Activated CD4-positive, alpha-beta T cell treated with anti-CD3 and anti-CD28 coated beads, Interleukin-2, amount 50 U/mL, for 24 hours (primary cell): ENCODE results near the gene VAMP7.
"Not testable (repeated sequence)": the region's sequence is repeated elsewhere in the genome, so short reads cannot be mapped to it uniquely, and the experiment has no call there.

Experiments used
- DNase-seq, 2 donors: peaks; one replicate each; pipeline ENCODE4 v3.0.0-alpha.2; 2020; ENCODE audit warnings: low read depth in 1 of 2, low spot score in 1 of 2

The VAMP7 gene

DNA sequence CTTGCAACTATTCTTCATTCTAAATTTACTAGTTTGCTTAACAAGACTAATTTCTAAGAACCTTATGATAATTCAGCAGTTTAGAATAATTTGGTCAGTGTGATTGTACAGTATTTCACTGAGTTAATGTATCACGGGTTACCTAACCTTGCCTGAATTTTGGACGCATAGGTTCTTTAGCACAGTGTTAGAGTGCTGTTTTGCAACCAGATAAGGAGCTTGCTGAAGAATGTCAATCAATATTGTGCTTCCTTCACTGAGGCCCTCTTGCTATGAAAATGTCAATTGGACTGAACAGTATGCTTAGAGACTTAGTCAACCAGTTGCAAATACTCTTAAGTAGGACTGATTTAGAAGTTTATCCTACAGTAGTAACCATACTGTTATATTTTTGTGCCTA is 19.6 kb downstream of the VAMP7 start:
- no peak for DNase-seq

DNA sequence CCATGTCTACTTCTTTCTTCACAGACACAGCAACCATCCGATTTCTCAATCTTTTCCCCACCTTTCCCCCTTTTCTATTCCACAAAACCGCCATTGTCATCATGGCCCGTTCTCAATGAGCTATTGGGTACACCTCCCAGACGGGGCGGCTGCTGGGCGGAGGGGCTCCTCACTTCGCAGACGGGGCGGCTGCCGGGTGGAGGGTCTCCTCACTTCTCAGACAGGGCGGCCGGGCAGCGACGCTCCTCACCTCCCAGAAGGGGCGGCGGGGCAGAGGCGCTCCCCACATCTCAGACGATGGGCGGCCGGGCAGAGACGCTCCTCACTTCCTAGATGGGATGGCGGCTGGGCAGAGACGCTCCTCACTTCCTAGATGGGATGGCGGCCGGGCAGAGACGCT is 26.5 kb downstream of the VAMP7 start:
- DNase-seq: not testable (repeated sequence)

DNA sequence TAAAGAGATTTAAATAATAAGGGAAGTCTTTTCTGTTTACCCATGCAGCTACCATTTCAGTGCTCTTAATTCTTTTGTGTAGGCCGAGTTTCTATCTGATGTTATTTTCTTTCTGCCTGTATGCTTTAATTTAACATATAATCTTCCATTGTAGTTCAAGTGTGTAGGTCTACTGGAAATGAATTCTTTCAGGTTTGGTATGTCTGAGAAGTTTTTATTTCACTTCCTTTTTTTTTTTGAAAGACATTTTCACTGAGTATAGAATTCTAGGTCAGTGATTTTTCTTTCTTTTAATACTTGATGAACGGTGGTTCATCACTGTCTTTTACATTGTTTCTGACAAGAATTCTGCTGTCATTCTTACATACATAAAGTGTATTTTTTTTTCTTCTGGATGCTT is 42.1 kb downstream of the VAMP7 start:
- no peak for DNase-seq

DNA sequence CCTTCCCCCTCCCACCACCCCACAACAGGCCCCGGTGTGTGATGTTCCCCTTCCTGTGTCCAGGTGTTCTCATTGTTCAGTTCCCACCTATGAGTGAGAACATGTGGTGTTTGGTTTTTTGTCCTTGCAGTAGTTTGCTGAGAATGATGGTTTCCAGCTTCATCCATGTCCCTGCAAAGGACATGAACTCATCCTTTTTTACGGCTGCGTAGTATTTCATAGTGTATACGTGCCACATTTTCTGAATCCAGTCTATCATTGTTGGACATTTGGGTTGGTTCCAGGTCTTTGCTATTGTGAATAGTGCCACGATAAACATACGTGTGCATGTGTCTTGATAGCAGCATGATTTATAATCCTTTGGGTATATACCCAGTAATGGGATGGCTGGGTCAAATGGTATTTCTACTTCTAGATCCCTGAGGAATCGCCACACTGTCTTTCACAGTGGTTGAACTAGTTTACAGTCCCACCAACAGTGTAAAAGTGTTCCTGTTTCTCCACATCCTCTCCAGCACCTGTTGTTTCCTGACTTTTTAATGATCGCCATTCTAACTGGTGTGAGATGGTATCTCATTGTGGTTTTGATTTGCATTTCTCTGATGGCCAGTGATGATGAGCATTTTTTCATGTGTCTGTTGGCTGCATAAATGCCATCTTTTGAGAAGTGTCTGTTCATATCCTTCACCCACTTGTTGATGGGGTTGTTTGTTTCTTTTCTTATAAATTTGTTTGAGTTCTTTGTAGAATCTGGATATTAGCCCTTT is 49.9 kb downstream of the VAMP7 start:
- not testable (repeated sequence) for DNase-seq

DNA sequence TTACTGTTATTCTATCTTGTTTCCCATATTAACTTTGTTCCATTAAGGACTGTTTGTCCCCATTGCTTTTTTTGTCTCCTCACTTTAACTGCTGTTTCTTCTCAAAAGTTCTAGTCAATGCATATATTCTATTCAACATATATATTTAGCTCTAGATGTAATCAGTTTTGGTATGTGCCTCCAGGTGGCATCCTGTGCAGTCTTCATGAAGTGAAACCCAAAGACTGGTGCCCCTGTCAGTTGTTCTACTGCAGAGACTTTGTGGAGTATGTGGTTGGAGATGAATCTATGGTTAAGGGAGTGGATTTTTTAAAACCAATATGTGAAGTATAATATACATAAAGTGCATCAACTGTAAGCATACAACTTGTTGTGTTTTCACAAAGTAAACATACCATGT is 57.0 kb downstream of the VAMP7 start:
- DNase-seq: no peak

DNA sequence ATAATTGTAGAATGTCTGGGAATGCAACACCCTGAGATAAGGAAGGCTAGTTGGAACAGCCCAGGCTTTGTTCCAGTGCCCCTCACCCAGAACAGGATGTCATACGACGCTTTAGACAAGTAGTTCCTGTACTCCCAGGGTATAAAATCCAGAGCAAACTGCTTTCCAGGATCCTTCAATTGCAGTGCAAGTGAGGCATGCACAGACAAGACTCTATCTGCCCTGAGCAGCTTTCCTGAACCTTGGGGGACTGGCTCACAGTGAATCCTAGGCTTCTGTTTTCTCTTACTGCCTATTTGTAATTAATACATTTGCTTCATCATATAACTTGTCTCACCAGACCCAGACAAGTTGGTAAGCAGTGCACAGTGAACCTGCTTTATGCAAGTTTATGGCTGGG is 68.0 kb downstream of the VAMP7 start:
- DNase-seq: no peak

DNA sequence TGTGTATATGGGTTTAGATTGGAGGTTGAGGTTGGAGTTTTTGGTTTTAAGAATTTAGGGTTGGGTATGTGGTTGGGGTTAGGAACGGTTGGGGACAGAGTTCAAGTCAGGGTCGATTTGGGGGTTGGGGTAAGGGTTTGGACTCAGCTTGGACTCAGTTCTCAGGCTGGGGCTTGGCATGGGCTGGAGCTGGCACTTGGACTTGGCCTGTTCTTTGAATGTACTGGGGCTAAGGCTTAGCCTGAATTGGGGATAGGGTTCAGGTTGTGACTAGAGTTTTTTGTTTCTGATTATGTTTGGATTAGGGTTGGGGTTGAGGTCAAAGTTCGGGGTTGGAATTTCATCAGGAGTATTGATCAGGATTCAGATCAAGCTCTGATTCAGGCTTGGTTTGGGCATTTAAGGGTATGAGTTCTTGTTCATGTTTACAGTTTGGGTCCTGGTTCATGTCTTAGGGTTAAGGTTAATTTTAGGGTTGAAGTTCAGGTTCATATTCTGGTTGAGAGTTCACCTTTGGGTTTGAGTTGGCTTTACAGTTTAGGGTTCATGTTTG is 70.2 kb downstream of the VAMP7 start:
- no peak for DNase-seq

DNA sequence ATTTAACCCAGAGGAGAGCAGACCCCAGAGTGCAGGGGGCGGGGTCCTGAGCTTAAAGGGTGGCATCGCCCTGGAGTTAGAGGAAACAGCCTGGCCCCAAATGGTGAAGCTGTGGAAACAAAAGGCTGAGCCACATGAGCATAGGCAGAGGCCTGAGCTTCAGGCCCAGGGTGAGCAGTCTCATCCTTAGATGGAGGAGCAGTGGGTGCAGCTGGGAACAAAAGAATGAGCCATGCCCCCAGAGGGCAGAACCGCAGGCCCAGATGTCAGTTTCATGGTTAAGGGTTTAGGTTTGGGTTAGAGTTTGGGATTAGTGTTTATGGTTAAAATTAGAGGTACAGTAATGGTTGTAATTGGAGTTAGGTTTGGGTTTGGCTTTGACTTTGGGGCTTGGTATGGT is 71.9 kb downstream of the VAMP7 start:
- no peak for DNase-seq

DNA sequence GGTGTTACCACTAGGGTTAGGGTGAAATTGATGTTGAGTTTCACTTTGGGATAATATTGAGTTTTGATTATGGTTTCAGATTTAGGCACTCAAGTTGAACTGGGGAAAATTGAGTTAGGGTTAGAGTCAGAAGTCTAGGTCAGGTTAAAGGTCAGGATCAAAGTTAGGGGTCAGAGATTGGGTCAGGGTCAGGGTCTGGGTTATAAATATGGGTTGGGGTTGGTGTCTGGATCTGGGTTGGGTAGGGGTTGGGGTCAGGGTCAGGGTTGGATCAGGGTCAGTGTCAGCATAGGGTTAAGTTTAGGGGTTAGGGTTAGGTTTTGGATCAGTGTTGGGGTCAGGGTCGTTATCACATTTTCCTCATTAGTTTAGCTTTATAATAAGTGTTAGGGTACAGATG is 73.6 kb downstream of the VAMP7 start:
- DNase-seq: no peak

DNA sequence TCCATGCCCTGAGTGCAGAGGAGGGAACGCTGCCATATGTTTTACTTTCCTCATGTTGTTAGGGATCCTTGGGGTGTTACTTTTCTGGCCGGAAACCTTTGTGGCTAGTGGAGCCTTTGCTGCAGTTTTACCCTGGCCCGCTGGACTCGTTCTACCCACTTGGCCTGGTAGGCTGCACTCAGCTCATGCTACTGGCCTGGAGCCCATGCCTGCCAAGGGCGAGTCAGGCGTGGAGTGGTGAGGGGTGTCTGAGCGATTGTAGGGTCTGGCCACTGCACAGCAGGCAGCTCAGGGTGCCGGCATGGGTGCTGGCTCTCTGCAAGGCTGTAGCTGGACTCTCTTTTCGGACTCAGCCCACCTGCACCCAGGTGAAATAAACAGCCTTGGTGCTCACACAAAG is 75.0 kb downstream of the VAMP7 start:
- DNase-seq: no peak

DNA sequence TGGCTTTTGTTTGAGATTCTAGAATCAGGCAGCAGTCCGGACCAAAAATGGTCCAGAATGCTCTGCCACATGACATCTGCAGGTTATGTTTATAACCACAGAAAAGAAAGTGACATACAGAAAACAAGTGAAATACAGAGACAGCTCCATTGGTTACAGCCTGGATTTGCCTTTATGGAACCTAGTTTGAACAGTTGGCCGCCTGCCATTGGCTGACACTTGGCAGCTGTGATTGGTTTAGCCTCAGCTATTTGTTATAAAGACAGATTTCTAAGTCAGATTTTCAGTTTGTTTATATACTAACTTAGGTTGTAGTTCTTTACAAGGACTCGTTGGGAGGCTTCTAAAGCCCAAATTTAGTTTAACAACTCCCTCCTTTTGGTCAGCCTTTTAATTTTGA is 75.5 kb downstream of the VAMP7 start:
- DNase-seq: no peak

DNA sequence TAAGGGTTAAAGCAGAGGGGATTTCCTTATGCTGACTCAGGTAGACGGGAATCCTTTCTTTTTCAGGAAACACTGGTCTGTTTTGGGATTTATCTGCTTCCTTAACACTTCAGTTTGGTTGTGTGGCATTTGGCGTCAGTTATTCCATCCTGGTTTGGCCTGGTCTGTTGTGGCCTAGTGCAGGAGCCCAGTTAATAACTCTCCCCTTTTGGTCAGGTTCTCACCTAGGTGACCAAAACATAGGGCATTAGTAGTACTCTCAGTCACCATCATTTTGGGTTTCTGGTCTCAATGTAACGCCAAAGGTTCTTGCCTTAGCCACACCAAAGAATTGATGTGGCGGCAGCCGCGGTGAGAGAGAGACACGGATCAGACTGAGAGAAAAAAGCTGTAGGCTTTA is 76.7 kb downstream of the VAMP7 start:
- DNase-seq: no peak

DNA sequence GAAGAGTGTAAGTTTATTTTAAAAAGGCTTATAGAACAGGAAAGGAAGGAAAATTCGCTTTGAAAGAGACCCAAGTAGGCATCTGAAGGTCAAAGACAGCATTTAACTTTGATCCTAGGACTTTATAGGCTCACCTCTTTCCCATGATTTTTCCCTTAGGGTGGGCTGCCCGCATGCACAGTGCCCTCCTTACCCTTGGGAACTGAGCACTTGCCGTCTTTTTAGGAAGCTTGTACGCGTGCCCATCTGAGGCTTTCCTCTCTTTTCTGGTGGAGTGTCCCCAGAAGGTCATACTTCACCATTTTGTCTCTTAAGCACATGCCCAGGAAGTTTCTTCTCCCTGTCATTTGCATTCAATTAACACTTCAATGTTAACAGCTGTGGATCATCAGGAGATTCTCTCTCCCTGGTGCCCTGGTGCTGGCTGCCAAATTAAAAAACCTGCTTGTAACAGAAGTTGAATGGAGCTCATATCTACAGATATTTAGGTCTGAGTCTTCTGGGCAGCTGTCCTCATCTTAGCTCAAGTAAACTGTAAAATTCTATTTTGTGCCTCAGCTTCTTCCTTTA is 78.0 kb downstream of the VAMP7 start:
- DNase-seq: no peak

DNA sequence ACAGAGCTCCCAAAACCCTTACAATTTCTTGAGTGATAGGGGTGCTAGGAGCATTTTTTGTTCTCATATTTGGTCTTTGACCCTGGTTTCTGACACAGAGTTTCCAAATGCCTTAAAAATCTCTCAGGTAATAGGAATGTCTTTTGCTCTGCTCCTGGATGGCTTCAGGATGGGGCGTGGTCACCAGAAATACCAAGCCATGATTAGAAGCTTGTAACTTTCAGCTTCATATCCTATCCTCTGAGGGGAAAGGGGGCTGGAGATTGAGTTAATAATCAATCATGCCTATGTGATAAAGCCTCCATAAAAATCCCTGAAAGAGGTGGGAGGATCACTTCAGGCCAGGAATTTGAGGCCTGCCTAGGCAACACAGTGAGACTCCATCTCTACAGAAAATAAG is 81.8 kb downstream of the VAMP7 start:
- DNase-seq: no peak

DNA sequence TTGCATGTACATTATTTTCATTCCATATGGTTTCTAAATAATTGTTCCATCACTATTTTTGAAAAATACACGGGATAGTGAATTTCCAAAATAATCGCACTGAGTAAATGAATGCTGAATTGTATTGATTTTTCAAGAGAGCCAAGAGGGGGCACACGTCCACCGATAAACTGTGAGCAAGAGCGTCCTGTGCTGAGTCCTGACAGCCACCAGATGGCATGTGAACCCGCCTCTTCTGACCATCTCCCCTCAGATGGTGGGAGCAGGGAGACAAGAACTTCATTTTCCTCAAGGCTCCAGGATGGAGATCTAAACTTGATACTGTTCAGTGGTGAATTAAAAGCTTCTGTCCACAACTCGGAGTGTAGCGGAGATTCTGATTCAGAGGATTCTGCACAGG is 85.7 kb downstream of the VAMP7 start:
- no peak for DNase-seq

DNA sequence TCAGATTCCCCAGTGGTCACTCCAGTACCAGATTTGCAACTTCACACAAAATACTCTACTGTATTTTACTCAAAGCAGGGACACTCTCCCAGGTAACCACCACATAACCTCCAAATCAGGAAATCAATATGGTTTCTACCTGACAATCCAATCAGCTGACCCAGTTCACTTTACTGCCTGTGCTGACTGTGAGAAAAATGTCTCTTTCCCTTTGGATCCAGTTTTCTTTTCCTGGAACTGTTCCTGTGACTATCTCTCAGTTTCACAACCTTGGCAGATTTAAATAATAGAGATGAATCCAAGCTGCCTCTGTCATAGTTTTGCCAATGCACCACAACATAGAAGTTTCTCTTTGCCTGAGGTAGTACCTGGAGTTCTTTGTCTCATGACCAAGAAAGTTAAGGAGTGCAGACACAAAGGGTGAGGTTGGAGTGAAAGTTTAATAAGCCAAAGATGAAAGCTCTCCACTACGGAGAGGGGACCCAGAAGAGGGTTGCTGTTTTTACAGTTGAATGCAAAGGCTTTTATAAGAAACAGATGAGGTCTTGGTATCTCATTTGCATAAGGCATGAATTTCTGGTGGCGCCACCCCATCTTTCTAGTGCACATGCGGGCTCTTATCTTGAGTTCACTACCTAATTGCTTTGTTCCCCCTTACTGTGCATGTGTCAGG is 86.6 kb downstream of the VAMP7 start:
- no peak for DNase-seq

DNA sequence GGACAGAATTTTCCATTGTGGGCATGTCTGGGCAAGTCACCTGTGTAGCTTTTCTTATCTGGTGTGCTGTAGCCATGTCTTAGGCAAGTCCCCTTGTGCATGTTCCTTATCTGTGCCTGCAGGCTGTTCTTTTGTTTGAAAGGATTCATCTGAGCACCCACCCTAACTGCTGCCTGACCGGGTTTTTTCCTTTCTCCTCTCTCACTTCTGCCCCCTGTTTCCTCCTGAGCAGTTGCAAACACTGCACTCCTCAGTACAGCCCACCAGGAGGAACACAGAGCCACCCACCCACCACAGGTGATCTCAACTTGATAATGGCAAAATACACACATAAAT is 87.1 kb downstream of the VAMP7 start:
- DNase-seq: no peak

DNA sequence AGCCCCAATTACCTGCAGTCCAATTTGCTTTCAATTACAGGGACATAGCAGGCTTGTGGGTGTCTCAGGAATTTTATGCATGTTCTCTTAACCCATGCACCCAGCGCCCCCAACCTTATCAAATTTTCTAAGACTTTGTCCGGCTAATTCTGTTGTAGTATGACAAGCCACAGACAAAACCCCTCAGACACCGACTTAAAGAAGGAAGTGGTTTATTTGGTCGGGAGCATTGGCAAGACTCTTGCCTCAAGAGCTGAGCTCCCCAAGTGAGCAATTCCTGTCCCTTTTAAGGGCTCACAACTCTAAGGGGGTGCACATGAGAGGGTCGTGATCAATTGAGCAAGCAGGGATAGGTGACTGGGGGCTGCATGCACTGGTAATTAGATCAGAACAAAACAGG is 87.6 kb downstream of the VAMP7 start:
- DNase-seq: no peak

DNA sequence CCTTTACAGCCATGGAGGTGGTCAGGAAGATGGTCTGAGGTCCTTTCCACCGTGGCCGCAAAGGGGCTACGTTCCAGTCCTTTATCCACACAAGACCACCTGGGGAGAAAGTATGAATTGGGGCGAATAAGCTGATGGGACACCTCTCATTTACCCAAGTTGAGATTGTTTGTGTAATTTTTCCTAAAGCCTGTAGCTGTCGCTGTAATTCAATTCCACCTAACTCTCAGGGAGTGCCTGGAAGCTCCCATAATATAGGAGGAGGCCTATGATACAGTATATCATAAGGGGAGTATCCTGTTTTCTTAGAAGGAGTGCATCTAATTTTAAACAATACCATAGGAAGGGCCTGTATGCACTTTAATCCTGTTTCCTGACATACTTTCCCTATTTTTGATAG is 90.5 kb downstream of the VAMP7 start:
- not testable (repeated sequence) for DNase-seq

DNA sequence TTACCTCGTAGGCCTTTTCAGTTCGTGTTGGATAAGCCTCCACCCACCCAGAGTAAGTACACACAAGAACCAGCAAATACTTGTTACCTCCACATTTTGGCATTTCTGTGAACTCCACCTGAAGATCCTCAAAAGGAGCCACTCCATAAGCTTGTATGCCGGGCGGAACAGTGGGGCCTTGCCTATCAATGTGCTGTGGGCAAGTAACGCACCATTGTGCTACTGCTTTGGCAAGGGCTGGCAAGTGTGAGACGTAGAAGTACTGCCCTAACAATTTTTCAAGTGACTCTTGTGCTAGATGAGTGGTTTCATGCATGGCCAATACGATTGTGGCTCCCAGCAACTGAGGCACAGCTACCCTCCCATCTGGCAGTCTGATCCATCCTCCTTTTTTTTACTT is 91.1 kb downstream of the VAMP7 start:
- DNase-seq: not testable (repeated sequence)

DNA sequence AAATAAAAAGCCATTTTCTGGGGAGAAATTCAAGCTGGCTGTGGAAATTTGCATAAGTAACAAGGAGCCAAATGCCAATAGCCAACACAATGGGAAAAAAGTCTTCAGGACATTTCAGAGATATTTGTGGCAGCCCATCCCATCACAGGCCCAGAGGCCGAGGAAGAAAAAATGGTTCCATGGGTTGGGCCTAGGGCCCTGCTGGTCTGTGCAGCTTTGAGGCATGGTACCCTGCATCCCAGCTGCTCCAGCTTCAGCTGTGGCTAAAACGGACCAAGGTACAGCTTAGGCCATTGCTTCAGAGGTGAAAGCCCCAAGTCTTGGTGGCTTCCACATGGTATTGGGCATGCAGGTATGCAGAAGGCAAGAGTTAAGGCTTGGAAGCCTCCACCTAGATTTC is 102.2 kb downstream of the VAMP7 start:
- DNase-seq: no peak

DNA sequence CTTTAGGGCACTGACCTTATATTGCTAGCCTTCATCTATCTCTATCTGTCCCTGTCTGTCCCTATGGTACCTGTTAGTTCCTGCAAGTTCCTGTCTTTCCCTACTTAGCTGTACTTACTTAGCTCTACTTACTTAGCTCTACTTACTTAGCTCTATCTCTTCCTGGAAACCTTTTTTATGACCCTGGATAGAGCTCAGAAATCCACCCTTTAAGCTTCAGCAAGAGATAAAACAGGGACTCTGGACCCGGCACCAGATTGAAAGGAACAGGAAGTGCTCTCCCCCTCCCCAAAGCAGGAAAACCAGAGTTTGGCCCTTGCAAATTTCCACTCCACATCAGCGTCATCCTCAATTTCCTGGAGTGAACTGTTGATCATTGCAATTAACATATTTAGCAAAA is 104.1 kb downstream of the VAMP7 start:
- DNase-seq: no peak
